ENCODE results near the gene ANO5. TPM values are rescaled to one million over a fixed set of nuclear protein-coding genes. Genes with fewer than 3 reads are reported as not detected.
"Not testable (repeated sequence)": the region's sequence is repeated elsewhere in the genome, so short reads cannot be mapped to it uniquely, and the experiment has no call there.

Gene ANO5
- total and polyA plus RNA-seq, 2 donors: 2.7 to 15.4 TPM

GRCh38 chr11:22234743-22235142, 41.9 kb downstream of the ANO5 start:
- DNase-seq (ENCODE audit: extremely low spot score): no peak
- WGBS: 28% methylated on average over 1 of the region's 1 CpG
- Histone ChIP-seq H3K27ac (ENCODE audit: low read depth) (no peak overlapping the region), H3K36me3 (ENCODE audit: insufficient read depth) (no peaks in the 10 kb centered on the region), H3K4me1 (ENCODE audit: insufficient read depth) (no peaks in the 10 kb centered on the region), H3K4me3 (ENCODE audit: low read depth, low read length) (no peak overlapping the region)

- no peak for DNase-seq (ENCODE audit: extremely low spot score)
- no peak overlapping the region for H3K4me3 ChIP-seq (ENCODE audit: low read depth, low read length)
- WGBS: 7% methylated on average over 4 of the region's 4 CpGs
- no peak overlapping the region for H3K27ac ChIP-seq (ENCODE audit: low read depth)
- H3K36me3 ChIP-seq (ENCODE audit: insufficient read depth): no peaks in the 10 kb centered on the region
- H3K4me1 ChIP-seq (ENCODE audit: insufficient read depth): no peaks in the 10 kb centered on the region
Observed at GRCh38 chr11:22244986-22245592, 52.2 kb downstream of the ANO5 start.

- WGBS: 44% methylated on average over 1 of the region's 1 CpG
Observed at GRCh38 chr11:22246992-22247391, 54.1 kb downstream of the ANO5 start.

GRCh38 chr11:22249871-22250270, 57.0 kb downstream of the ANO5 start:
- H3K36me3 ChIP-seq (ENCODE audit: insufficient read depth): no peaks in the 10 kb centered on the region
- H3K4me1 ChIP-seq (ENCODE audit: insufficient read depth): no peaks in the 10 kb centered on the region
- no peak overlapping the region for H3K27ac ChIP-seq (ENCODE audit: low read depth)
- no peak for DNase-seq (ENCODE audit: extremely low spot score)
- H3K4me3 ChIP-seq (ENCODE audit: low read depth, low read length): no peak overlapping the region
- 62% methylated on average over 1 of the region's 1 CpG for WGBS

More at GRCh38 chr11:22246992-22247391, 54.1 kb downstream of the ANO5 start:
- H3K4me1 ChIP-seq (ENCODE audit: insufficient read depth): no peaks in the 10 kb centered on the region
- no peak overlapping the region for H3K4me3 ChIP-seq (ENCODE audit: low read depth, low read length)
- H3K27ac ChIP-seq (ENCODE audit: low read depth): no peak overlapping the region
- DNase-seq (ENCODE audit: extremely low spot score): no peak
- H3K36me3 ChIP-seq (ENCODE audit: insufficient read depth): no peaks in the 10 kb centered on the region

GRCh38 chr11:22256876-22257275, 64.0 kb downstream of the ANO5 start:
- H3K4me1 ChIP-seq (ENCODE audit: insufficient read depth): no peaks in the 10 kb centered on the region
- WGBS: 89% methylated on average over 1 of the region's 1 CpG
- no peak overlapping the region for H3K4me3 ChIP-seq (ENCODE audit: low read depth, low read length)
- H3K27ac ChIP-seq (ENCODE audit: low read depth): no peak overlapping the region
- no peaks in the 10 kb centered on the region for H3K36me3 ChIP-seq (ENCODE audit: insufficient read depth)
- no peak for DNase-seq (ENCODE audit: extremely low spot score)

GRCh38 chr11:22263613-22264012, 70.7 kb downstream of the ANO5 start:
- WGBS: 96% methylated on average over 2 of the region's 2 CpGs
- Histone ChIP-seq H3K36me3 (ENCODE audit: insufficient read depth) (no peaks in the 10 kb centered on the region), H3K4me3 (ENCODE audit: low read depth, low read length) (no peak overlapping the region), H3K4me1 (ENCODE audit: insufficient read depth) (no peaks in the 10 kb centered on the region), H3K27ac (ENCODE audit: low read depth) (no peak overlapping the region)
- no peak for DNase-seq (ENCODE audit: extremely low spot score)

- H3K4me3 ChIP-seq (ENCODE audit: low read depth, low read length); H3K36me3 ChIP-seq (ENCODE audit: insufficient read depth); H3K4me1 ChIP-seq (ENCODE audit: insufficient read depth); H3K27ac ChIP-seq (ENCODE audit: low read depth); DNase-seq (ENCODE audit: extremely low spot score): not testable (repeated sequence)
- 94% methylated on average over 1 of the region's 1 CpG for WGBS
Observed at GRCh38 chr11:22268983-22269624, 76.2 kb downstream of the ANO5 start.

GRCh38 chr11:22273781-22274180, 80.9 kb downstream of the ANO5 start:
- no peaks in the 10 kb centered on the region for H3K36me3 ChIP-seq (ENCODE audit: insufficient read depth)
- whole genome bisulfite sequencing: 98% methylated on average over 1 of the region's 1 CpG
- H3K4me3 ChIP-seq (ENCODE audit: low read depth, low read length): no peak overlapping the region
- no peak overlapping the region for H3K27ac ChIP-seq (ENCODE audit: low read depth)
- H3K4me1 ChIP-seq (ENCODE audit: insufficient read depth): no peaks in the 10 kb centered on the region
- DNase-seq (ENCODE audit: extremely low spot score): no peak

- H3K27ac ChIP-seq (ENCODE audit: low read depth): no peak overlapping the region
- H3K4me3 ChIP-seq (ENCODE audit: low read depth, low read length): no peak overlapping the region
- no peaks in the 10 kb centered on the region for H3K4me1 ChIP-seq (ENCODE audit: insufficient read depth)
- DNase-seq (ENCODE audit: extremely low spot score): no peak
- no peaks in the 10 kb centered on the region for H3K36me3 ChIP-seq (ENCODE audit: insufficient read depth)
Observed at GRCh38 chr11:22275600-22275999, 82.7 kb downstream of the ANO5 start.

- no peak overlapping the region for H3K4me3 ChIP-seq (ENCODE audit: low read depth, low read length)
- H3K36me3 ChIP-seq (ENCODE audit: insufficient read depth): no peaks in the 10 kb centered on the region
- no peak for DNase-seq (ENCODE audit: extremely low spot score)
- no peaks in the 10 kb centered on the region for H3K4me1 ChIP-seq (ENCODE audit: insufficient read depth)
- 66% methylated on average over 4 of the region's 4 CpGs for WGBS
- no peak overlapping the region for H3K27ac ChIP-seq (ENCODE audit: low read depth)
Observed at GRCh38 chr11:22276535-22276934, 83.7 kb downstream of the ANO5 start.

- H3K27ac ChIP-seq (ENCODE audit: low read depth); H3K36me3 ChIP-seq (ENCODE audit: insufficient read depth); H3K4me1 ChIP-seq (ENCODE audit: insufficient read depth); DNase-seq (ENCODE audit: extremely low spot score); H3K4me3 ChIP-seq (ENCODE audit: low read depth, low read length): not testable (repeated sequence)
- WGBS: 96% methylated on average over 17 of the region's 17 CpGs
Observed at GRCh38 chr11:22284991-22285390, 92.1 kb downstream of the ANO5 start.

GRCh38 chr11:22302368-22302767, 109.5 kb downstream of the ANO5 start:
- H3K4me1 ChIP-seq (ENCODE audit: insufficient read depth): no peaks in the 10 kb centered on the region
- H3K4me3 ChIP-seq (ENCODE audit: low read depth, low read length): no peak overlapping the region
- H3K36me3 ChIP-seq (ENCODE audit: insufficient read depth): no peaks in the 10 kb centered on the region
- no peak for DNase-seq (ENCODE audit: extremely low spot score)
- H3K27ac ChIP-seq (ENCODE audit: low read depth): no peak overlapping the region

GRCh38 chr11:22304337-22304961, 111.6 kb downstream of the ANO5 start:
- Histone ChIP-seq H3K4me1 (ENCODE audit: insufficient read depth) (no peaks in the 10 kb centered on the region), H3K36me3 (ENCODE audit: insufficient read depth) (no peaks in the 10 kb centered on the region), H3K4me3 (ENCODE audit: low read depth, low read length) (no peak overlapping the region), H3K27ac (ENCODE audit: low read depth) (no peak overlapping the region)
- DNase-seq (ENCODE audit: extremely low spot score): no peak
- WGBS: 44% methylated on average over 5 of the region's 5 CpGs

GRCh38 chr11:22317656-22318055, 124.8 kb downstream of the ANO5 start:
- H3K4me1 ChIP-seq (ENCODE audit: insufficient read depth): no peaks in the 10 kb centered on the region
- 89% methylated on average over 15 of the region's 15 CpGs for WGBS
- no peak overlapping the region for H3K4me3 ChIP-seq (ENCODE audit: low read depth, low read length)
- DNase-seq (ENCODE audit: extremely low spot score): no peak
- no peaks in the 10 kb centered on the region for H3K36me3 ChIP-seq (ENCODE audit: insufficient read depth)
- H3K27ac ChIP-seq (ENCODE audit: low read depth): no peak overlapping the region
